GM11168 (cell line): Measurements from ENCODE around the gene IRS1.

Experiments used
- in situ Hi-C: fragments of 300-500 bp; cut with MboI; formaldehyde crosslinking; loops from one replicate; pipeline ENCODE4 v1.12.0; 2022; ENCODE audit warnings: low sequenced_read_pairs; ENCODE audit not compliant: unreplicated experiment

Gene IRS1

DNA sequence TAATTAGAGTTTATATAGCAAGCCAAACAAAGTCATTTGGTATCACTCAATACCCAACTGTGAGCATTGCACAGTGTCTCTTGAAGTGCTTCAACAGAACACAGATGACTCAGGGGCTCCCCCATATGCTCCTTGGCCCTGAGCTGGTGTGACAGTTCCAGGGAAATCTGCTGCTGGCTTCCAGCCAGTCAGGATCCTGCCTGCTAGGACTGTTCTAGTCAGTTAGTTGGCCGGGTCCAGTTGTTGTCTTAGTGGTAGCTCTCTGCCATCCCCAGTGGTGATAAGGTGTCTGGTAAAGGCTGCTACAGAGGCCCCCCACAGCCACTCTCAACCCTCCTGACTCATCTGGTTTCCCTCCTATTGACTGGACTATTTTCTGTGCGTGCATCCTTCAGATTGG, 100.3 kb downstream of the IRS1 start:
- in situ Hi-C loops = no loop called here

DNA sequence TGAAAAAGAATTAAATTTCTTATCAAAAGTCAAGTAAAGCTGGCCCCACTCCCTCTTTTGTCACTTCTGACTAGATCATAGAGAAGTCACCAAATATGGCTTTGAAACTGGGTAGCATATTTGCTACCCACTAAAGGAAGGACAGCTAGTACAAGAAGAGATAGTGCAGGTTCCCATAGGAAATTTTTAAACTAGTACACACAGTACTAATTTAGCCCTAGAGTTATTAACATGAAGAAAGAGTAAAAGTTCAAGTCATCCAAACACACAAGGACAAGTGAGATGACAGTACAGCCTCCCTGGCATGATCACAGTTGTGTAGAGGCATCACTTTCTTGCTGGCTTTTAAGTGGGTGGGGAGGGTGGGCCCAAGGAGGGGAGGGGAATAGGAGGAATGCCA, 100.9 kb downstream of the IRS1 start:
- in situ Hi-C loops = no loop called here

DNA sequence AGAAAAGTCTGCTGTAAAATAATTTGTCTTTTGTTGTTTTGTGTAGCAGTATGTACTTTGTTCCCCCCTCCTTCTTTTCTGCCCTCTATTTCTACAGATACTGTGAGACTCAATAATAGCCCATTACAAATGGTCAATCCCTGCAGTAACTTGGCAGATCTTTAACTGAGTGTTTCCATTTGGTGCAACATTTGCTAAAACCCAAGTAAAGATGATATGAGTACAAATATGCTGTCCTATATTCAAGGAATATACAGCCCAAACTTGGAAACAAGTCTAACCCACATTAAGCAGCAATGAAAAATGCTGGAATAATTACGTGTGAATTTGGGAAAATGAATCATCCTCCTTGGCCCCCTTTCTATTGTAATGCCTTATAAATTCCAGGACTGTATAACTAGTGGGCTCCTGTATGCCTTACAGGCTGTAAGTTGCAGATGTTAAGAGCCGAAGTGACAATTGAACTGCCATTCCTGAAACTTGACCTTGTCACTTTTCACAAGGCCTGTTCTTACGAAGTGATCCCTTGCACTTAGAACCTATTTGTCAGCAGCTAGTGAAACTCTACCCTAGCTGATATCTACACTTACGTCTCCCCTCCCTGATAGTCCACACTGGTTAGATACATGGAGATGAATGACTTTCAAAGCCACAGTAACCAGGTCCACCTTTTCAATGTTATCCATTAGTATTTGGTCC, 104.9 kb downstream of the IRS1 start:
- in situ Hi-C loops = no loop called here

DNA sequence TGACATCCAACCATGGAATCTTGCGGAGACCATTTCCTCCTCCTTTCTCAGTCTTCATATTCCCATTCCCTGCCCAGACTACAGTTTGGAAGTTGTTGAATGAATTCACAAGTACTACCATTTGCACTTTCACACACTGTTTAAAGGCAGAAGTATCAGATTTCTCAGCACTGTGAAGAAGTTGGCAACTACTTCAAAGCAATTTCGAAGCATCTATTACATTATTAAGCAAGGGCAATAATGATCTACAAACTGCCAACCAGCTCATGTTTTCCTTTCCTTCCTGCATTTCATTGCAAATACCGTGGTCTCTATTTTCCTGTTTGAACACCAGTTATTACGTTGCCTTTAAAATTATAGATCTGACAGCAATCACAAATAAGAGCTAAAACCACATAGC, 105.5 kb downstream of the IRS1 start:
- in situ Hi-C loops = no loop called here

DNA sequence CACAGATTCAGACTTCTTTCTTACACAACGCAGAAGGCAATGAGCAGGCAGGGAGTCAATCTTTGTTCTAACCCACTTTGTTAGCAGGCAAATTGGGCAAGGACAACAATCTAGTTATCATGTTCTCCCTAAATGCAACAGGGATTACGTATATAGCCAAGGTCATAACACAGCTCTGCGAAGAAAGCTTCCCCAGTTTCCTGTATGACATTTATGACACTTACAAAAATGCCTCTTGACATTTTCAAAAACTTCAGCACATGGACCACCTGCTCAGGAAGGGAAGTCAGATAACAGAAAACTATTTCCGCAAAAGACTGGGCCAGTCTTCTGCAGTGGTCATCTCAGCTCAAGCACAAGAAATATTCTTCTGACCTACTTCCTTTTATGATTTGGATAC, 106.1 kb downstream of the IRS1 start:
- in situ Hi-C loops = no loop called here

DNA sequence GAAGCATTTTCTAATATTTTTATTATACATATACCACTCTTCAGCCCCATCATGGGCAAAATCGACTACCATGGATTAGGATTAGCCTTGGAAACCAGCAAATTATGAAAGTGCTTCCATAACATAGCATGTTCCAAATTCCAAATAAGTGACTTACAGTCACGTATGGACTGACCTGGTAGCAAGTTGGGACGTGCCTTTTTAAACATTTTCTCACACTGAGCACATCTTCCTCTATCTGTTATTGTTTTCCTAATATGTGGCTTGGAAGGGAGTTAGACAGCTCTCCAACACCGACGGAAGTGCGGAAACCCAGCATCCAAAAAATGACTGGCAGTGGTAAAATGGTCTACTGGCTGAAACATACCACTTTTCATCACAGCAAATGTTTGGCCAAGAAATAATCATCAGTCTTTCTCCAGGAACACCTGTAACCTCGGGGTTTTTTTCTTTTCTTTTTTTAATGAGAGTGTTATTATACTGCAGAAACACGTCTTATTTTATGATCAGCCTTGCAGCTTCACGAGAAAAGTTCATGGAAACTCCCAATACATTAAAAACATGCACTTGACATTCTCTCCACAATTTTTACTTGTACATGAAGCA, 107.0 kb downstream of the IRS1 start:
- in situ Hi-C loops = no loop called here

DNA sequence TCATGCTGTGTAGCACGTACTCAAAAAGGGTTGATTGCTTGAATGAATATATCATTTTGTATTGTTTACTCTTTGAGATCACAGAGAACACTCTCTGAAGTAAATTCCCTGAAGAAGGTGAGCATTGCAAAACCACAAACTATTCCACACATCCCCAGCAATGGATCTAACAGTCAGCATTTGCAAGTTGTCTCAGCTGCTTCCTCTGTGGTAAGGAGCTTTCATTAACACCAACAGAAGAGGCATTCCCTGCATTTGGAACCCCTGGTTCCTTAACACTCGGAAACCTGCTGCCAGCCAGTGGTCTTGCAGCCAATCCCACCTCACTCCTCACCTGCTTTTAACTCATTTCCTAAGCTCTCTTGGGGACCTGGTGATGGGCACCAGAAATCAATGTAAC, 108.4 kb downstream of the IRS1 start:
- in situ Hi-C loops = no loop called here

DNA sequence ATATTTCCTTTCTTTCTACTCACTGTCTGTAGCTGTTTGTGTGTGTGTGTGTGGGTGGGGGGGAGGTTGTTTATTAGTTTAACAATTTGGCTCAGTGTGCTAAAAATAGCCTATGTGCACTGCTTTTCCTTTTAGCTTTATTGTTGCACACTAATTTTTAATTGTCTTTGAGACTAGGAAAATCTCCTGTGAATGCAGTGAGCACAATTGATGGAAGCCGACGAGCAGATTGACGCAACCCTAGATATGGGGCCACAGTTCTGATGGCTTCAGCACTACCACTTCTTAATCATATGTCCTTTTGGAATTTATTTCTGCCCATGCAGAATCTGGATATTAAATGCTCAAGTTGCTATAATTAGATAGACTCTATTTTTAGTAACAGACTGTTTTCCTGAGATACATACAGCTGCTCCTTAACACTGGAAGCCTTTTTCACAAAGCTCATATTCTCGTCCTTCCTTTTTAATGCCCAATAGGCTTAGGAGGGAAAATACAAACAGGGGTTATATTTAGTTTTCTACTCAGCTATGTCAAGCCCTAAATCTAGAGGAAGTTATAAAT, 109.1 kb downstream of the IRS1 start:
- in situ Hi-C loops = no loop called here

DNA sequence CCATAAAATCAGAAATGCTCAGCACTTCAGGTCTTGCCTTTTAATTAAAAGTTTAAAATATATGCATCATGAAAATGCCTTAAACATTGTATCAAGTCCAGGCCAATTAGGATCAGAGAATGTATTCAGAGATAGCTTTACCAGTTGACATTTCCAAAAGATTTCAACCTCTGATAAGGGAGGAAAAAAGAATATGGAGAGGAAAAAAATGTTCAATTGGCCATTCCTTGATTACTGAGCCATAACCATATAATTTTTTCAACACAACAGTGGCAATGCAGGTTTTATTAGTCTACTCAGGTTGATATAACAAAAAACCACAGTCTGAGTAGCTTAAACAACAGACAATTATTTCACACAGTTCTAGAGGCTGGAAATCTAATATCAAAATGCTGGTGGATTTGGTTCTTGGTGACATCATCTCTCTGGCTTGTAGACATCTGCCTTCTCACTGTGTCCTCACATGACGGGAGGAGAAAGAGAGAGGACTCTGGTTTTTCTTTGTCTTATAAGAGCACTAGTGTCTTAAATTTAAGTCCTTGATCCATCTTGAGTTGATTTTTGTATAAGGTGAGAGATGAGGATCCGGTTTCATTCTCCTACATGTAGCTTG, 111.9 kb downstream of the IRS1 start:
- in situ Hi-C loops = no loop called here

DNA sequence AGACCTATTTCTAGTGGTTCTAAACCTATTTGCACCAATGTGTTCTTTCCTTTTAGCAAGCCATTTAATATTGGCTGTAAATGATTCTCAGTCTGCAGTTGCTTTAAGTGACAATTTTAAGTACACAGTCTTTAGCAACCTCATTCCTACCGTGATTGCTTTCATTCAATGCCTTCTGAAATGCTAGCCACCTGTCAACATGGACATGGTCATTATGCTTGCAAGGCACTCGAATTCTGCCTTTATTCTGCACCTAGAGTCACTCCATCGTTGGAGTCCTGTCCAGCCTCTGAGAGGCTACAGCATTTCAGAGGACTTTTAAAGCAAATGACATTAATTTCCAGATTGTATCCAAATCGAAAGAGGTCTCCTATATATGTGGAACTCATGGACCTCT, 115.1 kb downstream of the IRS1 start:
- in situ Hi-C loops = no loop called here

DNA sequence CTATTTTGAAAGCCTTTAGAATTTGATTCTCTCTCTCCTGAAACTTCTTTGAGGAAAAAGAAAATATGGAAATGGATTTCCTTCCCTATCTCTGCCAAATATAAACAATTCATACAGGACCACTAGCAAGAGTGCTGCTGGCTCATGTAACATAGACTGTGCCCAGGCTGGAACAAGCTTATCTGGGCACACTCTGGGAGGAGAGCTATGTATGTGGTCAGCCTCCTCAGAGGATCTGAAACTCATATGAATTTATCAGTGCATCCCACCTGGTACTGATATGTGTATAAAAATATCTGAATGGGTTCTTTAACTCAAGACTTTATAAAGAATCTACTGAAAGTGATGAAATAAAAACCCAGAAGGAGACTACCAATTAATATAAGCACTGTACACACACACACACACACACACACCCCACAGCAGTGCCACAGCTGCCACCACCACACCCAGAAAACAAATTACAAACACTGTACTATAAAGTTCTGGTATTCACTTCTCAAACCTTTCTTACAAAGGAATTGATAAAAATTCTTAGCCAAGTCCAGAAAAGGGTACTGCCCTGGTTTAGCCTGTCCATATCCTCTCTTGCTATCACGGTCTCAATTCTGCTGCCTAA, 115.6 kb downstream of the IRS1 start:
- in situ Hi-C loops = no loop called here

DNA sequence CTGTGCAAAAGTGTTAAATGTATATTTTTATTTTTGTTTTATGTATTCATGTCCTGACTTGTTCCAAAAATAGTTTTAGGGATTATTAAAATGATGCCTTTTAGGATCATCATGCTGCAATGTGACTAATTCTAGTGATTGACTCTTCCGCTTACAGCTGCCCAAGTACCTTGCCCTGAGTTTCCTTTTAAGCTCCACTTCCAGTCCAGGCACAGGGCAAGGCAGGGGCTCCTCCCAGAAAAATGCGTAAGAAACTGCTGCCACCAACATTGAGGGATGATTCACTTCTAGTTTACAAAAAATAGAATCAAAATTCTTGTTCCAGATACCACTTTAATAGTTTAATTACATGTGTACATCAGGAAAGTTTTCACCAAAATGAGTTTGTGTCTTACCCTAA, 116.4 kb downstream of the IRS1 start:
- in situ Hi-C loops = no loop called here
